Naive thymus-derived CD4-positive, alpha-beta T cell (primary cell): ENCODE measurements around the gene WWOX. TPM values are rescaled to one million over a fixed set of nuclear protein-coding genes. Genes with fewer than 3 reads are reported as not detected.

ENCODE experiments used
- ATAC-seq: fragments of 150-1000 bp; cut with Tn5 transposase; 2 replicates; pipeline ENCODE4 v1.10.0; 2021; ENCODE audit warnings: mild to moderate bottlenecking, moderate library complexity
- CTCF ChIA-PET: fragments of 350-600 bp; sonication (Branson Sonifier 250); formaldehyde crosslinking; loops from one replicate; lab custom pipeline; 2021; ENCODE audit warnings: antibody characterized with exemption; lab: Charles Lee
- POLR2A ChIA-PET: fragments of 350-600 bp; sonication (Branson Sonifier 250); formaldehyde crosslinking; loops from one replicate; lab custom pipeline; 2021; ENCODE audit warnings: antibody characterized with exemption, inconsistent platforms; lab: Charles Lee
- DNase-seq, 9 donors: peaks; one replicate each; pipeline versions ENCODE4 v3.0.0 to v3.0.0-alpha.2; 2020 to 2022; ENCODE audit warnings: mixed read lengths in 1 of 9
- H3K27ac ChIP-seq: one replicate; pipeline ENCODE4 v1.7.0; 2013; ENCODE audit warnings: mild to moderate bottlenecking, low read depth, low read length, moderate library complexity
- H3K27me3 ChIP-seq, 2 donors: one replicate each; pipeline ENCODE4 v1.7.0; 2013; ENCODE audit warnings: low read length in 2 of 2, mild to moderate bottlenecking in 2 of 2, moderate library complexity in 2 of 2; ENCODE audit not compliant: control insufficient read depth in 2 of 2, insufficient read depth in 2 of 2
- H3K36me3 ChIP-seq, 3 experiments: 1 replicate in 2 of 3; 2 replicates in 1 of 3; pipeline ENCODE4 v1.7.0; 2013; ENCODE audit warnings: low read length in 3 of 3, mild to moderate bottlenecking in 3 of 3, moderate library complexity in 1 of 3; ENCODE audit not compliant: insufficient read depth in 3 of 3, control insufficient read depth in 2 of 3
- H3K4me1 ChIP-seq, 2 donors: one replicate each; pipeline ENCODE4 v1.7.0; 2013; ENCODE audit warnings: low read length in 2 of 2, mild to moderate bottlenecking in 2 of 2, moderate library complexity in 1 of 2; ENCODE audit not compliant: control insufficient read depth in 2 of 2, insufficient read depth in 2 of 2
- H3K4me3 ChIP-seq: 2 replicates; pipeline ENCODE4 v1.7.0; 2013; ENCODE audit warnings: mild to moderate bottlenecking, low read length
- H3K9me3 ChIP-seq, 3 experiments: 1 replicate in 2 of 3; 2 replicates in 1 of 3; pipeline ENCODE4 v1.7.0; 2013; ENCODE audit warnings: low read length in 3 of 3; ENCODE audit not compliant: control insufficient read depth in 2 of 3
- H3K27ac Mint-ChIP-seq, 9 donors: one replicate each; pipeline ENCODE4 v1.8.0; 2020 to 2022; ENCODE audit warnings: mixed read lengths in 9 of 9, mild to moderate bottlenecking in 8 of 9, moderate library complexity in 5 of 9, inconsistent platforms in 2 of 9
- H3K27me3 Mint-ChIP-seq, 5 donors: one replicate each; pipeline ENCODE4 v1.8.0; 2021 to 2022; ENCODE audit warnings: mixed read lengths in 5 of 5, mild to moderate bottlenecking in 1 of 5
- H3K36me3 Mint-ChIP-seq, 5 donors: one replicate each; pipeline ENCODE4 v1.8.0; 2020 to 2022; ENCODE audit warnings: mixed read lengths in 5 of 5, mild to moderate bottlenecking in 3 of 5, inconsistent platforms in 1 of 5
- H3K4me1 Mint-ChIP-seq, 7 donors: one replicate each; pipeline ENCODE4 v1.8.0; 2020 to 2022; ENCODE audit warnings: mixed read lengths in 7 of 7, mild to moderate bottlenecking in 3 of 7, inconsistent platforms in 1 of 7
- H3K4me3 Mint-ChIP-seq, 10 donors: one replicate each; pipeline ENCODE4 v1.8.0; 2020 to 2022; ENCODE audit warnings: mild to moderate bottlenecking in 10 of 10, mixed read lengths in 10 of 10, moderate library complexity in 6 of 10, inconsistent platforms in 2 of 10
- H3K9me3 Mint-ChIP-seq, 11 donors: one replicate each; pipeline ENCODE4 v1.8.0; 2020 to 2022; ENCODE audit warnings: mixed read lengths in 11 of 11, mild to moderate bottlenecking in 4 of 11, inconsistent platforms in 1 of 11, moderate library complexity in 1 of 11
- intact Hi-C, 2 donors: fragments of 100-400 bp; cut with micrococcal nuclease; formaldehyde crosslinking; loops; one replicate each; pipeline ENCODE4 v1.15.1; 2023
- polyA plus RNA-seq, 2 donors: library from polyadenylated mRNA; unstranded; fragments of 300-500 nt; fragmentation: Illumina TruSeq; gene quantifications; one replicate each; pipeline ENCODE4 v1.2.3, GENCODE V29; 2021
- total RNA-seq, 6 experiments: library from RNA in 5 of 6; stranded (reverse) in 5 of 6; gene quantifications; 1 replicate in 5 of 6; 2 replicates in 1 of 6; pipeline ENCODE4 v1.2.3 and lab custom pipeline; 2021 to 2026

WWOX gene
- total and polyA plus RNA-seq, 7 experiments from 2014 or later, result 13.8 to 31.1 (median 20.8) TPM

GRCh38 chr16:78786635-78787034, 687.2 kb downstream of the WWOX start:
- intact Hi-C loops, result no loop called here
- H3K27ac Mint-ChIP-seq, result no peak overlapping the region
- no peak overlapping the region for H3K4me3 Mint-ChIP-seq
- DNase-seq (no peak), ATAC-seq (no peak)
- H3K27ac ChIP-seq, result no peak overlapping the region
- peaks cover 0 to 12% (median 6%) of the 10 kb centered on the region in 5 donors for H3K36me3 Mint-ChIP-seq
- H3K9me3 ChIP-seq, result no peaks in the 10 kb centered on the region
- ChIA-PET POLR2A (no interaction called here), CTCF (no interaction called here)
- no peak overlapping the region for H3K4me3 ChIP-seq
- H3K27me3 Mint-ChIP-seq, result no peaks in the 10 kb centered on the region
- no peaks in the 10 kb centered on the region for H3K36me3 ChIP-seq
- peaks cover 0 to 19% (median 0%) of the 10 kb centered on the region in 7 donors for H3K4me1 Mint-ChIP-seq
- no peaks in the 10 kb centered on the region for H3K4me1 ChIP-seq
- no peaks in the 10 kb centered on the region for H3K27me3 ChIP-seq
- H3K9me3 Mint-ChIP-seq, result peaks cover 0 to 2% (median 0%) of the 10 kb centered on the region in 11 donors

- CTCF ChIA-PET, result no interaction called here
- Mint-ChIP-seq H3K9me3 (peaks cover 0 to 2% (median 0%) of the 10 kb centered on the region in 11 donors), H3K4me3 (no peak overlapping the region), H3K27ac (no peak overlapping the region), H3K4me1 (peaks cover 0 to 20% (median 0%) of the 10 kb centered on the region in 7 donors), H3K27me3 (no peaks in the 10 kb centered on the region), H3K36me3 (peaks cover 0 to 8% (median 0%) of the 10 kb centered on the region in 5 donors)
- Histone ChIP-seq H3K4me1 (no peaks in the 10 kb centered on the region), H3K27me3 (no peaks in the 10 kb centered on the region), H3K27ac (no peak overlapping the region), H3K36me3 (no peaks in the 10 kb centered on the region), H3K9me3 (no peaks in the 10 kb centered on the region), H3K4me3 (no peak overlapping the region)
- ATAC-seq (no peak), DNase-seq (no peak)
- intact Hi-C loops, result no loop called here
- POLR2A ChIA-PET, result no interaction called here
Observed at GRCh38 chr16:78788276-78788675, 688.8 kb downstream of the WWOX start.

- Histone ChIP-seq H3K27ac (no peak overlapping the region), H3K4me1 (no peaks in the 10 kb centered on the region), H3K4me3 (no peak overlapping the region), H3K36me3 (no peaks in the 10 kb centered on the region), H3K9me3 (no peaks in the 10 kb centered on the region), H3K27me3 (no peaks in the 10 kb centered on the region)
- H3K9me3 Mint-ChIP-seq, result peaks cover 0 to 2% (median 0%) of the 10 kb centered on the region in 11 donors
- no peaks in the 10 kb centered on the region for H3K27me3 Mint-ChIP-seq
- CTCF ChIA-PET, result no interaction called here
- peaks cover 0 to 20% (median 0%) of the 10 kb centered on the region in 7 donors for H3K4me1 Mint-ChIP-seq
- H3K27ac Mint-ChIP-seq, result no peak overlapping the region
- ATAC-seq, result no peak
- no peak overlapping the region for H3K4me3 Mint-ChIP-seq
- H3K36me3 Mint-ChIP-seq, result peaks cover 0 to 8% (median 0%) of the 10 kb centered on the region in 5 donors
- POLR2A ChIA-PET, result no interaction called here
- no peak for DNase-seq
- intact Hi-C loops, result no loop called here
Observed at GRCh38 chr16:78788696-78789095, 689.2 kb downstream of the WWOX start.

- Mint-ChIP-seq H3K4me1 (peaks cover 0 to 22% (median 0%) of the 10 kb centered on the region in 7 donors), H3K4me3 (no peak overlapping the region), H3K9me3 (peaks cover 0 to 2% (median 0%) of the 10 kb centered on the region in 11 donors), H3K27me3 (no peaks in the 10 kb centered on the region), H3K36me3 (peaks cover 0 to 8% (median 0%) of the 10 kb centered on the region in 5 donors), H3K27ac (no peak overlapping the region)
- ChIA-PET POLR2A (no interaction called here), CTCF (no interaction called here)
- DNase-seq, result no peak
- H3K4me3 ChIP-seq, result no peak overlapping the region
- H3K9me3 ChIP-seq, result no peaks in the 10 kb centered on the region
- H3K36me3 ChIP-seq, result no peaks in the 10 kb centered on the region
- H3K27ac ChIP-seq, result no peak overlapping the region
- peaks cover 0 to 8% of the 10 kb centered on the region in 2 donors for H3K4me1 ChIP-seq
- no peaks in the 10 kb centered on the region for H3K27me3 ChIP-seq
- intact Hi-C loops, result no loop called here
- no peak for ATAC-seq
Observed at GRCh38 chr16:78789561-78789960, 690.1 kb downstream of the WWOX start.

GRCh38 chr16:78791011-78791410, 691.6 kb downstream of the WWOX start:
- peaks cover 0 to 10% (median 0%) of the 10 kb centered on the region in 5 donors for H3K36me3 Mint-ChIP-seq
- POLR2A ChIA-PET, result no interaction called here

GRCh38 chr16:78791926-78792325, 692.5 kb downstream of the WWOX start:
- ATAC-seq, result no peak
- Histone ChIP-seq H3K27me3 (no peaks in the 10 kb centered on the region), H3K4me3 (no peak overlapping the region), H3K36me3 (no peaks in the 10 kb centered on the region), H3K27ac (no peak overlapping the region), H3K4me1 (peaks cover 0 to 19% of the 10 kb centered on the region in 2 donors), H3K9me3 (no peaks in the 10 kb centered on the region)
- POLR2A ChIA-PET, result no interaction called here
- Mint-ChIP-seq H3K4me1 (peaks cover 0 to 37% (median 0%) of the 10 kb centered on the region in 7 donors), H3K27me3 (no peaks in the 10 kb centered on the region), H3K27ac (no peak overlapping the region), H3K4me3 (no peak overlapping the region), H3K36me3 (peaks cover 0 to 10% (median 0%) of the 10 kb centered on the region in 5 donors), H3K9me3 (peaks cover 0 to 2% (median 0%) of the 10 kb centered on the region in 11 donors)
- CTCF ChIA-PET, result no interaction called here
- intact Hi-C loops, result no loop called here
- DNase-seq, result no peak

More at GRCh38 chr16:78791011-78791410, 691.6 kb downstream of the WWOX start:
- Mint-ChIP-seq H3K4me1 (peaks cover 0 to 35% (median 0%) of the 10 kb centered on the region in 7 donors), H3K27me3 (no peaks in the 10 kb centered on the region), H3K4me3 (no peak overlapping the region), H3K27ac (peak overlapping the region in 1 of 9 donors; percentile 61), H3K9me3 (peaks cover 0 to 2% (median 0%) of the 10 kb centered on the region in 11 donors)
- no peak overlapping the region for H3K4me3 ChIP-seq
- H3K27ac ChIP-seq, result no peak overlapping the region
- H3K36me3 ChIP-seq, result no peaks in the 10 kb centered on the region
- ATAC-seq, result no peak
- no peaks in the 10 kb centered on the region for H3K27me3 ChIP-seq
- peaks cover 0 to 16% of the 10 kb centered on the region in 2 donors for H3K4me1 ChIP-seq
- CTCF ChIA-PET, result no interaction called here
- no peaks in the 10 kb centered on the region for H3K9me3 ChIP-seq
- no peak for DNase-seq
- intact Hi-C loops, result no loop called here

GRCh38 chr16:78792952-78793351, 693.5 kb downstream of the WWOX start:
- no peaks in the 10 kb centered on the region for H3K27me3 ChIP-seq
- ATAC-seq (no peak), DNase-seq (no peak)
- H3K27ac ChIP-seq, result no peak overlapping the region
- intact Hi-C loops, result no loop called here
- ChIA-PET POLR2A (no interaction called here), CTCF (no interaction called here)
- no peak overlapping the region for H3K4me3 Mint-ChIP-seq
- no peak overlapping the region for H3K27ac Mint-ChIP-seq
- peaks cover 0 to 1% (median 0%) of the 10 kb centered on the region in 11 donors for H3K9me3 Mint-ChIP-seq
- peaks cover 0 to 19% of the 10 kb centered on the region in 2 donors for H3K4me1 ChIP-seq
- peaks cover 0 to 36% (median 0%) of the 10 kb centered on the region in 7 donors for H3K4me1 Mint-ChIP-seq
- no peaks in the 10 kb centered on the region for H3K9me3 ChIP-seq
- H3K27me3 Mint-ChIP-seq, result no peaks in the 10 kb centered on the region
- H3K4me3 ChIP-seq, result no peak overlapping the region
- peaks cover 0 to 6% (median 0%) of the 10 kb centered on the region in 5 donors for H3K36me3 Mint-ChIP-seq
- H3K36me3 ChIP-seq, result no peaks in the 10 kb centered on the region
